H1 (cell line): Measurements from ENCODE around the gene KLK1.

Experiments used
- FOSL1 ChIP-seq: IDR thresholded peaks from 2 replicates; pipeline ENCODE4 v1.6.1; 2011; ENCODE audit warnings: mild to moderate bottlenecking, low read depth, low read length, moderate library complexity; ENCODE audit not compliant: insufficient read depth
- MAFK ChIP-seq: IDR thresholded peaks from 2 replicates; pipeline ENCODE4 v1.6.1; 2012; ENCODE audit warnings: low read depth, mild to moderate bottlenecking, improper control_type of control experiment, low read length
- SIN3A ChIP-seq, 2 experiments: IDR thresholded peaks in 1 of 2; conservative IDR thresholded peaks in 1 of 2; 2 replicates each; pipeline ENCODE4 v1.6.1; 2011 to 2012; ENCODE audit warnings: low read length in 2 of 2, improper control_type of control experiment in 1 of 2, low read depth in 1 of 2, mild to moderate bottlenecking in 1 of 2
- TF ChIP-seq, protein P1 (sequence below): IDR thresholded peaks from 2 replicates; pipeline ENCODE4 v1.6.1; 2011; ENCODE audit warnings: low read depth, mild to moderate bottlenecking, low read length; ENCODE audit not compliant: insufficient read depth

DNA sequence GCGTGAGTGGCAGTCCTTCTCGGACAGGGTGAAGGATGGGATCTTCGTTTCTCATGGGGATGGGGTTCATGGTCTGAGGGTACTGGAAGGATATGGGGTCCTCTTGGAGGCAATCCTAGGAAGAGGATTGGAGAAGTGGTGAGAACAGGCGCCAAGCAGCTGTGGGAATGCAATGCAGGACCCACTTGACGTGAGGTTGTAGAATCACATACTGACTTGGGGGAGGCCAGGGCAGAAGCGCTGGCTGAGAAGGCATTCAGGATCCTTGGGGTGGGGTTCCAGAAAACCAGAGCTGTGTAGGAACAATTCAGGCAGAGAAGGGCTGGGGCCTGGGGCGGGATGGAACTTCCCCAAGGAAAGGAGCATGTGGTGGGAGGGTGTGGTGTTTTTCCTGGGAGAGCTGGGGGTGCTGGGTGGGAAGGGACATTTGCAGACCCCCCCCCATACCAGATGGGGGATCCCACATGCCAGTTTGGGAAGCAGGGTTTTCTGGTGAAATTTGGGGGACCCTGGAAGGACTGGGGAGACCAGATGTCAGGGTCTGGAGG lies 852 bp downstream of the KLK1 start:
- TF ChIP-seq SIN3A (conservative IDR thresholded peaks at IDR 0.05 in 1 of 2, IDR thresholded peaks at IDR 0.05 in 1 of 2; ENCODE audit: low read depth in 1 of 2, low read length in 2 of 2) (no peak), FOSL1 (no peak), MAFK (no peak)
- TF ChIP-seq, protein P1, sequence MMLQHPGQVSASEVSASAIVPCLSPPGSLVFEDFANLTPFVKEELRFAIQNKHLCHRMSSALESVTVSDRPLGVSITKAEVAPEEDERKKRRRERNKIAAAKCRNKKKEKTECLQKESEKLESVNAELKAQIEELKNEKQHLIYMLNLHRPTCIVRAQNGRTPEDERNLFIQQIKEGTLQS, result no peak
